ENCODE results near the gene NRAS.

GRCh38 chr1:114690148-114690547 is 26.4 kb downstream of the NRAS start:
- TF ChIP-seq CTCF (IDR thresholded peaks at IDR 0.05) (no peak), POLR2A (IDR thresholded peaks at IDR 0.05; ENCODE audit: low read depth) (no peak), POLR2AphosphoS5 (IDR thresholded peaks at IDR 0.05) (no peak), EP300 (IDR thresholded peaks at IDR 0.05) (no peak)

Data from esophagus muscularis mucosa (tissue), 4 donors.